ENCODE measurements around the gene PKHD1. TPM values are rescaled to one million over a fixed set of nuclear protein-coding genes. Genes with fewer than 3 reads are reported as not detected.

Gene PKHD1
- total RNA-seq, 1 donor from 2014 or later = 0.03 TPM

GRCh38 chr6:52019881-52020280 is 67.5 kb downstream of the PKHD1 start:
- no peak overlapping the region for H3K4me3 Mint-ChIP-seq (ENCODE audit: unreplicated experiment)
- H3K27me3 Mint-ChIP-seq (ENCODE audit: unreplicated experiment) = no peaks in the 10 kb centered on the region
- no peaks in the 10 kb centered on the region for H3K36me3 Mint-ChIP-seq (ENCODE audit: low read depth, unreplicated experiment)
- H3K4me1 Mint-ChIP-seq (ENCODE audit: unreplicated experiment) = no peaks in the 10 kb centered on the region
- H3K9me3 Mint-ChIP-seq (ENCODE audit: unreplicated experiment) = no peaks in the 10 kb centered on the region
- H3K27ac Mint-ChIP-seq (ENCODE audit: unreplicated experiment) = no peak overlapping the region
- no peak for DNase-seq (ENCODE audit: low spot score)
- TF ChIP-seq, protein P1, sequence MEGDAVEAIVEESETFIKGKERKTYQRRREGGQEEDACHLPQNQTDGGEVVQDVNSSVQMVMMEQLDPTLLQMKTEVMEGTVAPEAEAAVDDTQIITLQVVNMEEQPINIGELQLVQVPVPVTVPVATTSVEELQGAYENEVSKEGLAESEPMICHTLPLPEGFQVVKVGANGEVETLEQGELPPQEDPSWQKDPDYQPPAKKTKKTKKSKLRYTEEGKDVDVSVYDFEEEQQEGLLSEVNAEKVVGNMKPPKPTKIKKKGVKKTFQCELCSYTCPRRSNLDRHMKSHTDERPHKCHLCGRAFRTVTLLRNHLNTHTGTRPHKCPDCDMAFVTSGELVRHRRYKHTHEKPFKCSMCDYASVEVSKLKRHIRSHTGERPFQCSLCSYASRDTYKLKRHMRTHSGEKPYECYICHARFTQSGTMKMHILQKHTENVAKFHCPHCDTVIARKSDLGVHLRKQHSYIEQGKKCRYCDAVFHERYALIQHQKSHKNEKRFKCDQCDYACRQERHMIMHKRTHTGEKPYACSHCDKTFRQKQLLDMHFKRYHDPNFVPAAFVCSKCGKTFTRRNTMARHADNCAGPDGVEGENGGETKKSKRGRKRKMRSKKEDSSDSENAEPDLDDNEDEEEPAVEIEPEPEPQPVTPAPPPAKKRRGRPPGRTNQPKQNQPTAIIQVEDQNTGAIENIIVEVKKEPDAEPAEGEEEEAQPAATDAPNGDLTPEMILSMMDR (IDR thresholded peaks at IDR 0.05; ENCODE audit: unreplicated experiment) = no peak

- H3K27ac Mint-ChIP-seq (ENCODE audit: unreplicated experiment) = no peak overlapping the region
- no peak for DNase-seq (ENCODE audit: low spot score)
- no peaks in the 10 kb centered on the region for H3K4me1 Mint-ChIP-seq (ENCODE audit: unreplicated experiment)
- TF ChIP-seq, protein P1 (IDR thresholded peaks at IDR 0.05; ENCODE audit: unreplicated experiment) = no peak
- no peak overlapping the region for H3K4me3 Mint-ChIP-seq (ENCODE audit: unreplicated experiment)
- H3K36me3 Mint-ChIP-seq (ENCODE audit: low read depth, unreplicated experiment) = no peaks in the 10 kb centered on the region
- no peaks in the 10 kb centered on the region for H3K27me3 Mint-ChIP-seq (ENCODE audit: unreplicated experiment)
- no peaks in the 10 kb centered on the region for H3K9me3 Mint-ChIP-seq (ENCODE audit: unreplicated experiment)
Measured at GRCh38 chr6:52019092-52019491, 68.3 kb downstream of the PKHD1 start.

DNA sequence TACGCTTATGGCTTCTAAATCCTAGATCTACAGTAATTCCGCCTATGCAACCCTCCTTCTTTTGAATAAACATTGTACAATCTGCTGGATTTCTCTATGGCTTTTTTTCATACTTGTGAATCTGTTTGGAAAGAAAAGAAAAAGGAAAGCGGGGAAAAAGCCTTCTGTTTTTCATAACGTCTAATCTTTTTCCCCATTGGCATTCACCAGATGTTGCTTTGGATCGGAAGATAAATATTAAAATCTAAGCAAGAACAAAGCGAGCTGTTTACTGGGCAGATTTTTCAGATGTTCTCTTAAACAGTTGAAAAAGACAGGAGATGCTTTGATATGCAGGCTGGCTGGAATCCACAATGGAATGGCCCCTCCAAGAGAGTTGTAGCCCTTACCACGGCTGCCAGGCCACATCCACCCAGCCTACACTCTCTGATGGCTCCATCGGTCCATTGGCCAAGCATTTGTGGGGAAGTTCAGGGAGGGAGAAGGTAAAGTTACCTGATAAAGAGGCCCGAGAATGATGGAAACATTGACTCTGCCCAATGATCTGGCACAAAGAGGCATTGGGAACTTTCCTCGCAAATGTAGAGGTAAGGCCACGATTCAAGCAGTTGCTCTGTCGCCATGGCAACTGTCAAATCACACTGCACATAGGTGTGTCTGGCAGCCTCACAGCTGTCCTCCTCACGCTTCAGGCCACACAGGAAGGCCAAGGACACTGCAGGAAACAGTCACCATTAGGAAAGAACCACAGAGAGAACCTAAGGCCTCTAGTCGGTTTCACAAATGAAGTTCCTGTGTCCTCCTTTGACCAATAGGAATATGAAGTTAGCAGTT is 70.3 kb downstream of the PKHD1 start:
- Mint-ChIP-seq H3K4me3 (ENCODE audit: unreplicated experiment) (no peak overlapping the region), H3K36me3 (ENCODE audit: low read depth, unreplicated experiment) (no peaks in the 10 kb centered on the region), H3K4me1 (ENCODE audit: unreplicated experiment) (no peaks in the 10 kb centered on the region), H3K27ac (ENCODE audit: unreplicated experiment) (no peak overlapping the region), H3K27me3 (ENCODE audit: unreplicated experiment) (no peaks in the 10 kb centered on the region), H3K9me3 (ENCODE audit: unreplicated experiment) (no peaks in the 10 kb centered on the region)
- TF ChIP-seq, protein P1 (IDR thresholded peaks at IDR 0.05; ENCODE audit: unreplicated experiment) = no peak
- DNase-seq (ENCODE audit: low spot score) = no peak

DNA sequence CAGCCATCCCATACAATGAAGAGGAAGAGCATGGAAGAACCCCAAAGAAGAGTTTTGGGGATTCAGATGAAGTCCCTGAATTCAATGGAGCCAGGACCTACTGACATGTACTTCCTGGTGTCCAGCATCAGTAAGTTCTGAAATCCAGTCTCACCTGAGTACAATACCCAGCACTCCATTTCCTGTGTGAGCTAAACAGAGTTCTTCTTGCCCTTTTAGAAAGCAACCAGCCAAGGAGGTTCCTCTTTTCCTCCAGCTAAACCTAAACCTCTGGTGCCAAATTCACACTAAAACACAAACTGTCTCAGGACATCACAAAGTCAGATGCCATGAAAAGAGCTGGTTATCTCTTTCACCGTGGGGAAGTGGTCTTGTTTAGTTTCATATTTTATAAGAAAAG is 71.5 kb downstream of the PKHD1 start:
- TF ChIP-seq, protein P1 (IDR thresholded peaks at IDR 0.05; ENCODE audit: unreplicated experiment) = no peak
- H3K4me1 Mint-ChIP-seq (ENCODE audit: unreplicated experiment) = no peaks in the 10 kb centered on the region
- no peak overlapping the region for H3K27ac Mint-ChIP-seq (ENCODE audit: unreplicated experiment)
- H3K27me3 Mint-ChIP-seq (ENCODE audit: unreplicated experiment) = no peaks in the 10 kb centered on the region
- no peak overlapping the region for H3K4me3 Mint-ChIP-seq (ENCODE audit: unreplicated experiment)
- no peaks in the 10 kb centered on the region for H3K36me3 Mint-ChIP-seq (ENCODE audit: low read depth, unreplicated experiment)
- no peaks in the 10 kb centered on the region for H3K9me3 Mint-ChIP-seq (ENCODE audit: unreplicated experiment)
- no peak for DNase-seq (ENCODE audit: low spot score)

GRCh38 chr6:52014391-52014790 is 73.0 kb downstream of the PKHD1 start:
- Mint-ChIP-seq H3K4me3 (ENCODE audit: unreplicated experiment) (no peak overlapping the region), H3K4me1 (ENCODE audit: unreplicated experiment) (no peaks in the 10 kb centered on the region), H3K36me3 (ENCODE audit: low read depth, unreplicated experiment) (no peaks in the 10 kb centered on the region), H3K27ac (ENCODE audit: unreplicated experiment) (no peak overlapping the region), H3K27me3 (ENCODE audit: unreplicated experiment) (no peaks in the 10 kb centered on the region), H3K9me3 (ENCODE audit: unreplicated experiment) (no peaks in the 10 kb centered on the region)
- DNase-seq (ENCODE audit: low spot score) = no peak
- TF ChIP-seq, protein P1 (IDR thresholded peaks at IDR 0.05; ENCODE audit: unreplicated experiment) = no peak

Measured in endothelial cell (in vitro differentiated cells).